HepG2 (cell line): ENCODE data around the gene VSIG2. TPM values are rescaled to one million over a fixed set of nuclear protein-coding genes. Genes with fewer than 3 reads are reported as not detected.

Source experiments
- ATAC-seq: fragments of 200-7000 bp; cut with Tn5 transposase; 3 replicates; pipeline ENCODE4 v1.9.1; 2020; ENCODE audit warnings: mild to moderate bottlenecking, moderate library complexity
- BruUV-seq: library from RNA; stranded (reverse); fragments of 400-500 nt; replicated peaks from 2 replicates; lab custom pipeline; 2021; lab: Mats Ljungman, UMichigan
- CTCF ChIA-PET: fragments of 300-600 bp; formaldehyde crosslinking; extraction: SDS; loops from one replicate; lab custom pipeline; 2021; ENCODE audit warnings: low total read pairs, inconsistent platforms, low intra/inter-chr PET ratio; lab: Yijun Ruan, JAX
- POLR2A ChIA-PET: fragments of 350-600 bp; sonication (Branson Sonifier 250); formaldehyde crosslinking; loops from one replicate; lab custom pipeline; 2020; ENCODE audit warnings: antibody characterized with exemption, inconsistent platforms; lab: Yijun Ruan, JAX
- DNase-seq: peaks from one replicate; pipeline ENCODE4 v3.0.0-alpha.2; 2015; ENCODE audit warnings: low spot score
- FAIRE-seq: peaks from 3 replicates; lab custom pipeline; 2011; peaks lifted over from hg19 to GRCh38; lab: Jason Lieb, UNC
- H2AFZ ChIP-seq: one replicate; pipeline ENCODE4 v1.6.1; 2011; ENCODE audit warnings: low read length, inconsistent platforms
- H3K27ac ChIP-seq: fragments of 300-600 bp; 3 replicates; pipeline ENCODE4 v1.8.0; 2011; ENCODE audit warnings: mixed run types, mild to moderate bottlenecking, mixed read lengths, low read length, inconsistent platforms; ENCODE audit not compliant: insufficient read depth; ENCODE audit errors: extremely low read length
- H3K27me3 ChIP-seq, 2 experiments: fragments of 200-600 bp in 1 of 2; 2 replicates in 1 of 2; 3 replicates in 1 of 2; pipeline versions ENCODE4 v1.6.0 to v1.8.0; 2011; ENCODE audit warnings: low read length in 2 of 2, mild to moderate bottlenecking in 2 of 2, moderate library complexity in 2 of 2, inconsistent platforms in 1 of 2; ENCODE audit not compliant: insufficient read depth in 2 of 2, control insufficient read depth in 1 of 2
- H3K36me3 ChIP-seq, 2 experiments: fragments of 200-600 bp in 1 of 2; replicated peaks in 1 of 2; 2 replicates in 1 of 2; 3 replicates in 1 of 2; pipeline versions ENCODE4 v1.5.1 to v1.8.0; 2011; ENCODE audit warnings: low read length in 2 of 2, inconsistent platforms in 1 of 2; ENCODE audit not compliant: insufficient read depth in 2 of 2, control insufficient read depth in 1 of 2
- H3K4me1 ChIP-seq: 2 replicates; pipeline ENCODE4 v1.5.1; 2012; ENCODE audit warnings: low read length, inconsistent platforms; ENCODE audit not compliant: insufficient read depth
- H3K4me2 ChIP-seq: 2 replicates; pipeline ENCODE4 v1.6.0; 2011; ENCODE audit warnings: low read depth, low read length, inconsistent platforms
- H3K4me3 ChIP-seq, 3 experiments: fragments of 200-600 bp in 1 of 3; sonication (generic), shearing (Covaris generic) in 1 of 3; replicated peaks in 1 of 3; 2 replicates each; pipeline ENCODE4 v1.5.1; 2011 to 2016; ENCODE audit warnings: low read length in 3 of 3, inconsistent platforms in 2 of 3, low read depth in 2 of 3, mild to moderate bottlenecking in 2 of 3, control low read depth in 1 of 3, mixed read lengths in 1 of 3; ENCODE audit not compliant: insufficient read depth in 1 of 3
- H3K79me2 ChIP-seq: one replicate; pipeline ENCODE4 v1.6.1; 2011; ENCODE audit warnings: low read length, inconsistent platforms; ENCODE audit not compliant: insufficient read depth
- H3K9ac ChIP-seq: 2 replicates; pipeline ENCODE4 v1.6.0; 2011; ENCODE audit warnings: mild to moderate bottlenecking, low read depth, low read length, inconsistent platforms; ENCODE audit not compliant: insufficient read depth
- H3K9me3 ChIP-seq: 2 replicates; pipeline ENCODE4 v1.5.1; 2012; ENCODE audit warnings: mild to moderate bottlenecking, low read length
- H4K20me1 ChIP-seq: 2 replicates; pipeline ENCODE4 v1.6.0; 2011; ENCODE audit warnings: inconsistent platforms, mild to moderate bottlenecking, low read length, moderate library complexity; ENCODE audit not compliant: insufficient read depth
- AGO1 ChIP-seq: fragments of 200-400 bp; formaldehyde crosslinking; IDR thresholded peaks from 2 replicates; pipeline ENCODE4 v1.6.1; 2017; ENCODE audit warnings: mild to moderate bottlenecking, low read depth, low read length, moderate library complexity; ENCODE audit not compliant: poor library complexity, severe bottlenecking
- CAMTA2 ChIP-seq: sonication (generic); formaldehyde crosslinking; IDR thresholded peaks from 2 replicates; pipeline ENCODE4 v1.4.0; 2020; ENCODE audit warnings: mild to moderate bottlenecking, missing genetic modification reagents, borderline replicate concordance
- EED ChIP-seq: sonication (generic); formaldehyde crosslinking; IDR thresholded peaks from 2 replicates; pipeline ENCODE4 v1.5.0; 2020; ENCODE audit warnings: mild to moderate bottlenecking, missing genetic modification reagents
- GATAD1 ChIP-seq: IDR thresholded peaks from 2 replicates; pipeline ENCODE4 v1.6.1; 2016; ENCODE audit warnings: missing genetic modification reagents, missing compliant biosample characterization
- GLMP ChIP-seq: sonication (generic); formaldehyde crosslinking; IDR thresholded peaks from 2 replicates; pipeline ENCODE4 v1.9.0; 2021; ENCODE audit warnings: missing genetic modification reagents, mild to moderate bottlenecking, borderline replicate concordance
- HMG20A ChIP-seq: IDR thresholded peaks from 2 replicates; pipeline ENCODE4 v1.6.1; 2016; ENCODE audit warnings: borderline replicate concordance
- KLF13 ChIP-seq: sonication (generic); formaldehyde crosslinking; IDR thresholded peaks from 2 replicates; pipeline ENCODE4 v1.4.0; 2020; ENCODE audit warnings: mild to moderate bottlenecking, missing genetic modification reagents
- MIER2 ChIP-seq: IDR thresholded peaks from 2 replicates; pipeline ENCODE4 v1.6.1; 2016; ENCODE audit warnings: missing biosample characterization, missing genetic modification reagents
- WGBS: methylation state at CpG from one replicate; pipeline ENCODE4 v1.1.6; 2017; ENCODE audit warnings: low lambda C conversion rate; 5-methylcytosine and 5-hydroxymethylcytosine counted together
- in situ Hi-C: cut with HindIII; loops from 2 replicates; pipeline ENCODE4 v1.10.0; 2017; ENCODE audit warnings: low pct_unique_long_range_greater_than_20kb; ENCODE audit not compliant: extremely low pct_ligation_motif_present
- intact Hi-C: fragments of 100-400 bp; cut with micrococcal nuclease; formaldehyde crosslinking; loops from one replicate; pipeline ENCODE4 v1.10.0; 2022; ENCODE audit not compliant: unreplicated experiment
- polyA plus RNA-seq, 8 experiments: library from polyadenylated mRNA; depleted of rRNA in 3 of 8; stranded (reverse) in 7 of 8; unstranded in 1 of 8; fragments of >200 nt; fragmentation: Illumina TruSeq in 4 of 8; extraction: Trizol in 4 of 8; gene quantifications; 2 replicates each; pipeline versions ENCODE4 v1.2.1 to v1.2.3, GENCODE V29; 2011 to 2016; ENCODE audit warnings: low read depth in 4 of 8, missing spikeins in 1 of 8, mixed read lengths in 1 of 8; ENCODE audit not compliant: insufficient read depth in 1 of 8
- total RNA-seq, 5 experiments: library from RNA; depleted of rRNA; stranded (reverse); fragments of >200 nt; fragmentation: Illumina TruSeq; extraction: Trizol; gene quantifications; 2 replicates each; pipeline ENCODE4 v1.2.3, GENCODE V29; 2016; ENCODE audit warnings: low read depth in 1 of 5
- TF ChIP-seq, protein P1 (sequence below): sonication (generic); formaldehyde crosslinking; IDR thresholded peaks from 2 replicates; pipeline ENCODE4 v1.5.0; 2020; ENCODE audit warnings: mild to moderate bottlenecking, missing genetic modification reagents
- TF ChIP-seq, protein P2 (sequence below): IDR thresholded peaks from 2 replicates; pipeline ENCODE4 v1.6.1; 2016
- TF ChIP-seq, protein P3 (sequence below): sonication (generic); formaldehyde crosslinking; conservative IDR thresholded peaks from 2 replicates; pipeline ENCODE4 v1.8.1; 2023; ENCODE audit warnings: missing genetic modification reagents

VSIG2 gene
- total and polyA plus RNA-seq, 2 of the 13 experiments (the other 11 are each of a cell fraction or from before 2014, with no cell fraction given), result 0.80 to 2.7 TPM

GRCh38 chr11:124707829-124708228 is 44.2 kb downstream of the VSIG2 start:
- DNase-seq (no peak), FAIRE-seq (no peak)

GRCh38 chr11:124700028-124700427 is 52.0 kb downstream of the VSIG2 start:
- Histone ChIP-seq H3K4me3 (no peak overlapping the region), H4K20me1 (no peaks in the 10 kb centered on the region), H3K27me3 (no peaks in the 10 kb centered on the region; a peak in 1 of 5 replicates), H2AFZ (no peak overlapping the region), H3K27ac (no peak overlapping the region), H3K79me2 (no peaks in the 10 kb centered on the region), H3K36me3 (no peaks in the 10 kb centered on the region), H3K4me1 (no peaks in the 10 kb centered on the region), H3K9me3 (no peaks in the 10 kb centered on the region), H3K9ac (no peak overlapping the region), H3K4me2 (no peak overlapping the region)
- FAIRE-seq (no peak), DNase-seq (no peak), ATAC-seq (no peak)
- in situ Hi-C loops, result no loop called here
- ChIA-PET POLR2A (no interaction called here), CTCF (no interaction called here)
- intact Hi-C loops, result no loop called here
- no TSS peak for BruUV-seq
- TF ChIP-seq GLMP (CRISPR knock-in tag) (no peak), KLF13 (CRISPR knock-in tag) (no peak), MIER2 (no peak), EED (CRISPR knock-in tag) (no peak)
- TF ChIP-seq, protein P1, sequence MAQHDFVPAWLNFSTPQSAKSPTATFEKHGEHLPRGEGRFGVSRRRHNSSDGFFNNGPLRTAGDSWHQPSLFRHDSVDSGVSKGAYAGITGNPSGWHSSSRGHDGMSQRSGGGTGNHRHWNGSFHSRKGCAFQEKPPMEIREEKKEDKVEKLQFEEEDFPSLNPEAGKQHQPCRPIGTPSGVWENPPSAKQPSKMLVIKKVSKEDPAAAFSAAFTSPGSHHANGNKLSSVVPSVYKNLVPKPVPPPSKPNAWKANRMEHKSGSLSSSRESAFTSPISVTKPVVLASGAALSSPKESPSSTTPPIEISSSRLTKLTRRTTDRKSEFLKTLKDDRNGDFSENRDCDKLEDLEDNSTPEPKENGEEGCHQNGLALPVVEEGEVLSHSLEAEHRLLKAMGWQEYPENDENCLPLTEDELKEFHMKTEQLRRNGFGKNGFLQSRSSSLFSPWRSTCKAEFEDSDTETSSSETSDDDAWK (CRISPR knock-in tag), result no peak

More at GRCh38 chr11:124707829-124708228, 44.2 kb downstream of the VSIG2 start:
- no peaks in the 10 kb centered on the region for H4K20me1 ChIP-seq
- no peaks in the 10 kb centered on the region for H3K79me2 ChIP-seq
- H3K4me3 ChIP-seq, result no peak overlapping the region
- intact Hi-C loops, result no loop called here
- no peaks in the 10 kb centered on the region for H3K9me3 ChIP-seq
- H3K27ac ChIP-seq, result no peak overlapping the region
- peaks cover 0 to 14% of the 10 kb centered on the region in 2 experiments; a peak in 3 of 5 replicates for H3K27me3 ChIP-seq
- no peaks in the 10 kb centered on the region for H3K36me3 ChIP-seq
- H3K4me1 ChIP-seq, result no peaks in the 10 kb centered on the region
- ATAC-seq, result no peak
- CTCF ChIA-PET, result no interaction called here
- POLR2A ChIA-PET, result no interaction called here
- no peak overlapping the region for H3K4me2 ChIP-seq
- in situ Hi-C loops, result no loop called here
- no peak overlapping the region for H2AFZ ChIP-seq
- no peak for TF ChIP-seq CAMTA2 (CRISPR knock-in tag)
- TF ChIP-seq, protein P2, sequence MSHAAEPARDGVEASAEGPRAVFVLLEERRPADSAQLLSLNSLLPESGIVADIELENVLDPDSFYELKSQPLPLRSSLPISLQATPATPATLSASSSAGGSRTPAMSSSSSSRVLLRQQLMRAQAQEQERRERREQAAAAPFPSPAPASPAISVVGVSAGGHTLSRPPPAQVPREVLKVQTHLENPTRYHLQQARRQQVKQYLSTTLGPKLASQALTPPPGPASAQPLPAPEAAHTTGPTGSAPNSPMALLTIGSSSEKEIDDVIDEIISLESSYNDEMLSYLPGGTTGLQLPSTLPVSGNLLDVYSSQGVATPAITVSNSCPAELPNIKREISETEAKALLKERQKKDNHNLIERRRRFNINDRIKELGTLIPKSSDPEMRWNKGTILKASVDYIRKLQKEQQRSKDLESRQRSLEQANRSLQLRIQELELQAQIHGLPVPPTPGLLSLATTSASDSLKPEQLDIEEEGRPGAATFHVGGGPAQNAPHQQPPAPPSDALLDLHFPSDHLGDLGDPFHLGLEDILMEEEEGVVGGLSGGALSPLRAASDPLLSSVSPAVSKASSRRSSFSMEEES (CRISPR knock-in tag), result no peak
- TF ChIP-seq GATAD1 (CRISPR knock-in tag), result no peak
- TF ChIP-seq, protein P3, sequence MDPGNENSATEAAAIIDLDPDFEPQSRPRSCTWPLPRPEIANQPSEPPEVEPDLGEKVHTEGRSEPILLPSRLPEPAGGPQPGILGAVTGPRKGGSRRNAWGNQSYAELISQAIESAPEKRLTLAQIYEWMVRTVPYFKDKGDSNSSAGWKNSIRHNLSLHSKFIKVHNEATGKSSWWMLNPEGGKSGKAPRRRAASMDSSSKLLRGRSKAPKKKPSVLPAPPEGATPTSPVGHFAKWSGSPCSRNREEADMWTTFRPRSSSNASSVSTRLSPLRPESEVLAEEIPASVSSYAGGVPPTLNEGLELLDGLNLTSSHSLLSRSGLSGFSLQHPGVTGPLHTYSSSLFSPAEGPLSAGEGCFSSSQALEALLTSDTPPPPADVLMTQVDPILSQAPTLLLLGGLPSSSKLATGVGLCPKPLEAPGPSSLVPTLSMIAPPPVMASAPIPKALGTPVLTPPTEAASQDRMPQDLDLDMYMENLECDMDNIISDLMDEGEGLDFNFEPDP (CRISPR knock-in tag), result no peak
- TF ChIP-seq HMG20A (CRISPR knock-in tag), result no peak
- TF ChIP-seq AGO1, result no peak
- TF ChIP-seq, all 625 proteins: peak for 0
- no peak overlapping the region for H3K9ac ChIP-seq
- BruUV-seq, result no TSS peak
- 0% methylated on average over 2 of the region's 4 CpGs for WGBS
